DOHH2 (cell line): ENCODE data around the gene ARAP1.
A peak's percentile ranks its signal among the peaks of the same experiment; 100 is the strongest.

ENCODE experiments used
- H3F3A ChIP-seq: fragments of 200-600 bp; sonication (generic), shearing (Covaris generic); 2 replicates; pipeline ENCODE4 v1.6.0; 2016; ENCODE audit warnings: antibody characterized with exemption, mild to moderate bottlenecking; ENCODE audit not compliant: control insufficient read depth, insufficient read depth
- H3K27ac ChIP-seq: fragments of 200-600 bp; sonication (generic); 2 replicates; pipeline ENCODE4 v1.5.1; 2014; ENCODE audit warnings: low read depth, mild to moderate bottlenecking, low read length, moderate library complexity
- H3K27me3 ChIP-seq: fragments of 200-600 bp; sonication (generic); 2 replicates; pipeline ENCODE4 v1.6.1; 2014; ENCODE audit warnings: mild to moderate bottlenecking, low read length, mixed read lengths; ENCODE audit not compliant: control insufficient read depth
- H3K36me3 ChIP-seq: fragments of 200-600 bp; sonication (generic); 2 replicates; pipeline ENCODE4 v1.6.1; 2014; ENCODE audit warnings: mild to moderate bottlenecking, low read length, moderate library complexity, mixed read lengths; ENCODE audit not compliant: control insufficient read depth
- H3K4me1 ChIP-seq: fragments of 200-600 bp; sonication (generic); 2 replicates; pipeline ENCODE4 v1.6.1; 2014; ENCODE audit warnings: mild to moderate bottlenecking, low read length, mixed read lengths; ENCODE audit not compliant: control insufficient read depth
- H3K4me2 ChIP-seq: fragments of 200-600 bp; sonication (generic); 2 replicates; pipeline ENCODE4 v1.6.0; 2014; ENCODE audit warnings: mild to moderate bottlenecking, low read length, moderate library complexity
- H3K4me3 ChIP-seq: fragments of 200-600 bp; sonication (generic); 2 replicates; pipeline ENCODE4 v1.5.1; 2014; ENCODE audit warnings: mild to moderate bottlenecking, low read length, mixed read lengths
- H3K79me2 ChIP-seq: fragments of 200-600 bp; sonication (generic); 2 replicates; pipeline ENCODE4 v1.6.1; 2014; ENCODE audit warnings: mild to moderate bottlenecking, low read length, mixed read lengths; ENCODE audit not compliant: control insufficient read depth
- H3K9me2 ChIP-seq: fragments of 200-600 bp; sonication (generic); replicated peaks from 2 replicates; pipeline ENCODE4 v1.6.1; 2014; ENCODE audit warnings: mild to moderate bottlenecking, low read length, mixed read lengths; ENCODE audit not compliant: control insufficient read depth
- H3K9me3 ChIP-seq: fragments of 200-600 bp; sonication (generic); 2 replicates; pipeline ENCODE4 v1.6.1; 2014; ENCODE audit warnings: antibody characterized with exemption, low read length, mixed read lengths; ENCODE audit not compliant: control insufficient read depth, insufficient read depth
- H4K20me1 ChIP-seq: fragments of 200-600 bp; sonication (generic); 2 replicates; pipeline ENCODE4 v1.6.0; 2014; ENCODE audit warnings: low read depth, mild to moderate bottlenecking, antibody characterized with exemption, low read length, moderate library complexity; ENCODE audit not compliant: control insufficient read depth, insufficient read depth
- EZH2phosphoT487 ChIP-seq: fragments of 200-600 bp; sonication (generic); IDR thresholded peaks from 2 replicates; pipeline ENCODE4 v1.6.1; 2017; ENCODE audit warnings: borderline replicate concordance, mild to moderate bottlenecking, antibody characterized with exemption, low read length, moderate library complexity, mixed read lengths
- TF ChIP-seq, protein P1 (sequence below): fragments of 200-600 bp; sonication (generic); IDR thresholded peaks from one replicate; pipeline ENCODE4 v1.5.1; 2014; ENCODE audit warnings: antibody characterized with exemption, mild to moderate bottlenecking, low read depth, low read length; ENCODE audit not compliant: poor library complexity, severe bottlenecking

The ARAP1 gene

DNA sequence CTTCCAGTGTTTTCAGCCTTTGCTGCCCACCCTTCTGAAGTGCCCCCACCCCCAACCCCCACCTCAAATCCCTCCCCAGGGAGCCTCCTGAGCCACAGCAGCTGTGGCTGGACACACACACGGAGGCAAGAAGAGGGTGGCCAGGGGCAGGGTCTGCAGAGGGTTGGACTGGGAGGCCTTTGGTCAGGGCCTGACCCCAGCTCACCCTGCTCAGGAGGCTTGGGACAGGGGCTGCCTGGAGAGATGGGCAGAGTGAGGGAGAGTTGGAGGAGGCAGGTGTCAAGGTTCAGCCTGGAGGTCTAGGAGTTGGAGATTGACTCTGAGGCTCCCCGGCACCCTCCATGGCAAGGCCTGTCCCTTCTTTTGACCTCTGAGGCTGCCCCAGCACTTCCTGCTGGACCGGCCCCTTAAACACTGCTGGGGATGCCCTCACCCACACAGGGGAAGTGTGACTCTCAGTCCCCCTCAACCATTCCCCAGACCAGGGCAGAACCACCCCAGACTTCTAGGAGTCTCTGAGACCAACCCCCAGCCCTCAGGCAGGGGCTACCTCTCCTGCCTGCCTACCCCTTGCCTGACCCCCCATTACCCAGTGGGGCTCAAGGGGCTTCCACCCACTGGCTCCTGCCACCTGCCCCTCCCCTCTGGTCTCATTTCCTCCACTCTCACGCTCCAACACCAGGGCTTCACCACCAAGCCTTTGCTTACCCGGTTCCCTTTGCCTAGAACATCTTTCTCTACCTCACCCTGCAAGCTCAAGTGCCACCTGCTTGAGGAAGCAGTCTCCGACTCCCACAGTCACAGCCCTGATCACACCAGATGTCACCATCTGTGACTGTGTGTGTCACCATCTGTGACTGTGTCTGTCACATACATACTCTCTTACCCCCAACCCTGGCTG, 8.6 kb downstream of the ARAP1 start:
- no peaks in the 10 kb centered on the region for H3K36me3 ChIP-seq
- peak overlapping the region; percentile 49 for H3K27ac ChIP-seq
- TF ChIP-seq, protein P1, sequence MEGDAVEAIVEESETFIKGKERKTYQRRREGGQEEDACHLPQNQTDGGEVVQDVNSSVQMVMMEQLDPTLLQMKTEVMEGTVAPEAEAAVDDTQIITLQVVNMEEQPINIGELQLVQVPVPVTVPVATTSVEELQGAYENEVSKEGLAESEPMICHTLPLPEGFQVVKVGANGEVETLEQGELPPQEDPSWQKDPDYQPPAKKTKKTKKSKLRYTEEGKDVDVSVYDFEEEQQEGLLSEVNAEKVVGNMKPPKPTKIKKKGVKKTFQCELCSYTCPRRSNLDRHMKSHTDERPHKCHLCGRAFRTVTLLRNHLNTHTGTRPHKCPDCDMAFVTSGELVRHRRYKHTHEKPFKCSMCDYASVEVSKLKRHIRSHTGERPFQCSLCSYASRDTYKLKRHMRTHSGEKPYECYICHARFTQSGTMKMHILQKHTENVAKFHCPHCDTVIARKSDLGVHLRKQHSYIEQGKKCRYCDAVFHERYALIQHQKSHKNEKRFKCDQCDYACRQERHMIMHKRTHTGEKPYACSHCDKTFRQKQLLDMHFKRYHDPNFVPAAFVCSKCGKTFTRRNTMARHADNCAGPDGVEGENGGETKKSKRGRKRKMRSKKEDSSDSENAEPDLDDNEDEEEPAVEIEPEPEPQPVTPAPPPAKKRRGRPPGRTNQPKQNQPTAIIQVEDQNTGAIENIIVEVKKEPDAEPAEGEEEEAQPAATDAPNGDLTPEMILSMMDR = no peak
- no peak for TF ChIP-seq EZH2phosphoT487
- peaks cover 37% of the 10 kb centered on the region for H3K79me2 ChIP-seq
- peak overlapping the region; percentile 60 for H3K4me2 ChIP-seq
- no peaks in the 10 kb centered on the region for H3K9me2 ChIP-seq
- H3K27me3 ChIP-seq = no peaks in the 10 kb centered on the region
- peaks cover 4% of the 10 kb centered on the region for H4K20me1 ChIP-seq
- H3K4me3 ChIP-seq = peak overlapping the region; percentile 37
- H3F3A ChIP-seq = peaks cover 27% of the 10 kb centered on the region
- H3K9me3 ChIP-seq = no peaks in the 10 kb centered on the region
- peaks cover 72% of the 10 kb centered on the region for H3K4me1 ChIP-seq

DNA sequence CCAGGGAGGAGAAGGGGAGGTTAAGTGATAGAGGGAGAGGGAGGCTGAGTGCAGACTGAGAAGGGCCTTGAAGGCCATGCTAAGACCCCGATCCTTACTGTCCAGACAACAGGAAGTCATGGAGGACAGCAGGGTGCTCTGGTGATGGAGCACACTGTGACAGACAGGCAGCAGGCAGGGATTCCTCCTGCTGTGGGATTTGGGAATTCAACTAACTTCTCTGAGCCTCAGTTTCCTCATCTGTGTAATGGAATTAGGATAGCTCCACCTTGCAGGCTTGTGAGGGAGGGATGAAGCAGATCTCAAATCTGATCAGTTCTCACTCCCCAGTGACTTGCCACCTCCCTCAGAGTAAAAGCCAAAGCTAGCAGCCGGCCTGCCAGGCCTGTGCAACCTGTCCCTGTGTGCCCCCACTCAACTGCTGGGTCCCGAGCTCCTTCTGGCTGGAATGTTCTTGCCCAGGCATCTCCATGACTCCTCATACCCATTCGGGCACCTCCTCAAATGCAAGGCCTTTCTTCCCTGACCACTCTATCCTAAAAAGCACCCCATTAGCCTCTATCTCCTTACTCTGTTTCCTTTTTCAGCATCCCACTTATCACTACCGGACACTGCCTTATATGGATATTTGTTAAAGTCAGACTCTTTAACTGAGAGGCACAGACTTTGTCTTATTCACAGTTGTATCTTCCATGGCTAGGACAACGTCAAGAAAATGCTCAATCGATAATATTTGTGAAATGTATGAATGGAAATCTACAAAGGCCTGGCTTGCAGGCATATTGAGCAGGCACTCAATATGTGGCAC, 9.5 kb downstream of the ARAP1 start:
- H3K27ac ChIP-seq = 0 out of 2 replicates have a peak overlapping the region, but pooled peaks have one; percentile 13
- no peaks in the 10 kb centered on the region for H3K9me2 ChIP-seq
- peaks cover 4% of the 10 kb centered on the region for H4K20me1 ChIP-seq
- H3K79me2 ChIP-seq = peaks cover 40% of the 10 kb centered on the region
- H3K4me3 ChIP-seq = no peak overlapping the region
- peaks cover 80% of the 10 kb centered on the region for H3K4me1 ChIP-seq
- H3K4me2 ChIP-seq = peak overlapping the region; percentile 76; the same call in 1 of the 2 replicates
- no peaks in the 10 kb centered on the region for H3K36me3 ChIP-seq
- H3K9me3 ChIP-seq = no peaks in the 10 kb centered on the region
- H3F3A ChIP-seq = peaks cover 29% of the 10 kb centered on the region
- TF ChIP-seq, protein P1 = no peak
- no peak for TF ChIP-seq EZH2phosphoT487
- H3K27me3 ChIP-seq = no peaks in the 10 kb centered on the region

- Histone ChIP-seq H3K4me1 (peaks cover 88% of the 10 kb centered on the region), H3K36me3 (no peaks in the 10 kb centered on the region), H3K9me2 (no peaks in the 10 kb centered on the region), H3K79me2 (peaks cover 44% of the 10 kb centered on the region), H3F3A (peaks cover 34% of the 10 kb centered on the region), H3K4me2 (peak overlapping the region; percentile 76; the same call in 1 of the 2 replicates), H3K27me3 (no peaks in the 10 kb centered on the region), H3K9me3 (no peaks in the 10 kb centered on the region), H3K27ac (peak overlapping the region; percentile 13; the same call in 1 of the 2 replicates), H4K20me1 (peaks cover 4% of the 10 kb centered on the region), H3K4me3 (no peak overlapping the region)
- TF ChIP-seq EZH2phosphoT487 = no peak
- TF ChIP-seq, protein P1 = no peak
These were observed 10.2 kb downstream of the ARAP1 start for GRCh38 chr11:72741849-72742512.
